H1 (cell line): ENCODE results near the gene HAND1. TPM values are rescaled to one million over a fixed set of nuclear protein-coding genes. Genes with fewer than 3 reads are reported as not detected.
A peak's percentile ranks its signal among the peaks of the same experiment; 100 is the strongest.

Experiments
- CTCF ChIA-PET: fragments of 300-600 bp; sonication (Branson Sonifier 250); formaldehyde crosslinking; loops from one replicate; lab custom pipeline; 2021; ENCODE audit not compliant: partially characterized antibody; lab: Charles Lee
- POLR2A ChIA-PET: fragments of 300-600 bp; sonication (Branson Sonifier 250); formaldehyde crosslinking; loops from one replicate; lab custom pipeline; 2021; ENCODE audit warnings: inconsistent platforms; ENCODE audit not compliant: partially characterized antibody; lab: Charles Lee
- DNase-seq, 2 experiments: peaks; one replicate each; pipeline versions ENCODE4 v3.0.0 to v3.0.0-alpha.2; 2010 to 2022; ENCODE audit warnings: low spot score in 2 of 2, low read depth in 1 of 2, mixed read lengths in 1 of 2
- FAIRE-seq: peaks from 2 replicates; lab custom pipeline; 2011; peaks lifted over from hg19 to GRCh38; lab: Jason Lieb, UNC
- H2AFZ ChIP-seq: 2 replicates; pipeline ENCODE4 v1.8.1; 2012; ENCODE audit warnings: low read length, inconsistent platforms
- H2AK5ac ChIP-seq: 2 replicates; pipeline ENCODE4 v1.6.1; 2013; ENCODE audit warnings: low read depth, low read length
- H2BK120ac ChIP-seq: replicated peaks from 2 replicates; pipeline ENCODE3; 2013; ENCODE audit warnings: low read depth, low read length, inconsistent platforms
- H2BK12ac ChIP-seq: 2 replicates; pipeline ENCODE4 v1.6.1; 2013; ENCODE audit warnings: low read depth, low read length
- H2BK15ac ChIP-seq: 2 replicates; pipeline ENCODE4 v1.6.1; 2013; ENCODE audit warnings: low read length
- H2BK20ac ChIP-seq: 2 replicates; pipeline ENCODE4 v1.6.1; 2013; ENCODE audit warnings: low read length
- H2BK5ac ChIP-seq: 2 replicates; pipeline ENCODE4 v1.6.1; 2013; ENCODE audit warnings: low read depth, low read length
- H3K14ac ChIP-seq: 2 replicates; pipeline ENCODE4 v1.6.1; 2013; ENCODE audit warnings: inconsistent platforms; ENCODE audit not compliant: insufficient read length
- H3K18ac ChIP-seq: 2 replicates; pipeline ENCODE4 v1.6.1; 2013; ENCODE audit warnings: low read length; ENCODE audit errors: extremely low read depth
- H3K23ac ChIP-seq: 2 replicates; pipeline ENCODE4 v1.6.1; 2013; ENCODE audit warnings: inconsistent platforms; ENCODE audit not compliant: insufficient read length
- H3K23me2 ChIP-seq: 2 replicates; pipeline ENCODE4 v1.6.1; 2013; ENCODE audit warnings: low read depth, low read length
- H3K27ac ChIP-seq: 2 replicates; pipeline ENCODE4 v1.6.1; 2011; ENCODE audit warnings: low read depth, low read length, inconsistent platforms
- H3K27me3 ChIP-seq, 4 experiments: replicated peaks in 1 of 4; 1 replicate in 1 of 4; 2 replicates in 3 of 4; pipeline versions ENCODE4 v1.6.1 to v1.8.1; 2011 to 2013; ENCODE audit warnings: low read length in 3 of 4, mild to moderate bottlenecking in 3 of 4, inconsistent platforms in 2 of 4, mixed read lengths in 2 of 4, moderate library complexity in 1 of 4; ENCODE audit not compliant: control insufficient read depth in 3 of 4, insufficient read depth in 3 of 4; ENCODE audit errors: extremely low read depth in 1 of 4
- H3K36me3 ChIP-seq, 4 experiments: 2 replicates each; pipeline versions ENCODE4 v1.6.1 to v1.8.1; 2011 to 2013; ENCODE audit warnings: mild to moderate bottlenecking in 4 of 4, low read length in 3 of 4, moderate library complexity in 2 of 4, control low read depth in 1 of 4, inconsistent platforms in 1 of 4; ENCODE audit not compliant: insufficient read depth in 4 of 4, control insufficient read depth in 2 of 4
- H3K4ac ChIP-seq: replicated peaks from 2 replicates; pipeline ENCODE3; 2013; ENCODE audit warnings: low read length, low read depth, mixed read lengths, inconsistent platforms; ENCODE audit not compliant: insufficient read length
- H3K4me1 ChIP-seq, 4 experiments: replicated peaks in 1 of 4; 1 replicate in 1 of 4; 2 replicates in 3 of 4; pipeline versions ENCODE4 v1.6.1 to v1.8.1; 2011 to 2013; ENCODE audit warnings: low read length in 3 of 4, inconsistent platforms in 2 of 4, mixed read lengths in 1 of 4; ENCODE audit not compliant: insufficient read depth in 4 of 4, control insufficient read depth in 3 of 4
- H3K4me2 ChIP-seq, 2 experiments: 2 replicates each; pipeline versions ENCODE4 v1.6.1 to v1.8.1; 2011 to 2013; ENCODE audit warnings: low read depth in 2 of 2, low read length in 2 of 2, control low read depth in 1 of 2, inconsistent platforms in 1 of 2, mild to moderate bottlenecking in 1 of 2; ENCODE audit not compliant: insufficient read depth in 1 of 2
- H3K4me3 ChIP-seq, 4 experiments: fragments of 200-600, 300-600 bp in 1 of 4; sonication (generic), shearing (Covaris generic), sonication (Bioruptor Twin) in 1 of 4; 2 replicates each; pipeline versions ENCODE4 v1.5.1 to v1.8.1; 2011 to 2016; ENCODE audit warnings: low read length in 4 of 4, low read depth in 3 of 4, control low read depth in 2 of 4, inconsistent platforms in 2 of 4, mild to moderate bottlenecking in 2 of 4, mixed read lengths in 1 of 4, moderate library complexity in 1 of 4; ENCODE audit not compliant: insufficient read depth in 2 of 4; ENCODE audit errors: extremely low read depth in 1 of 4
- H3K56ac ChIP-seq: replicated peaks from 2 replicates; pipeline ENCODE3; 2013; ENCODE audit warnings: low read depth, mild to moderate bottlenecking, mixed read lengths, low read length, inconsistent platforms; ENCODE audit not compliant: insufficient read length
- H3K79me1 ChIP-seq: 2 replicates; pipeline ENCODE4 v1.6.1; 2013; ENCODE audit warnings: low read depth, low read length, control low read depth
- H3K79me2 ChIP-seq, 2 experiments: 2 replicates each; pipeline versions ENCODE4 v1.6.1 to v1.8.1; 2012 to 2013; ENCODE audit warnings: low read length in 2 of 2, mild to moderate bottlenecking in 2 of 2, inconsistent platforms in 1 of 2; ENCODE audit not compliant: insufficient read depth in 2 of 2, control insufficient read depth in 1 of 2
- H3K9ac ChIP-seq, 4 experiments: replicated peaks in 1 of 4; 1 replicate in 1 of 4; 2 replicates in 3 of 4; pipeline versions ENCODE4 v1.6.1 to v1.8.1; 2011 to 2013; ENCODE audit warnings: low read depth in 3 of 4, low read length in 3 of 4, control low read depth in 2 of 4, mild to moderate bottlenecking in 2 of 4, moderate library complexity in 2 of 4, inconsistent platforms in 1 of 4; ENCODE audit errors: extremely low read depth in 1 of 4
- H3K9me3 ChIP-seq, 2 experiments: 2 replicates each; pipeline versions ENCODE4 v1.6.1 to v1.8.1; 2012 to 2013; ENCODE audit warnings: mild to moderate bottlenecking in 2 of 2, moderate library complexity in 2 of 2, control low read depth in 1 of 2, inconsistent platforms in 1 of 2, low read depth in 1 of 2, low read length in 1 of 2, mixed read lengths in 1 of 2; ENCODE audit not compliant: insufficient read depth in 2 of 2
- H4K20me1 ChIP-seq, 2 experiments: replicated peaks in 1 of 2; 2 replicates each; pipeline versions ENCODE3 to v1.8.1; 2011 to 2013; ENCODE audit warnings: inconsistent platforms in 2 of 2, low read length in 2 of 2, mild to moderate bottlenecking in 1 of 2; ENCODE audit not compliant: insufficient read depth in 2 of 2, control insufficient read depth in 1 of 2
- H4K5ac ChIP-seq: 2 replicates; pipeline ENCODE4 v1.6.1; 2013; ENCODE audit warnings: low read length, low read depth, mixed read lengths, inconsistent platforms; ENCODE audit not compliant: insufficient read length
- H4K8ac ChIP-seq: 2 replicates; pipeline ENCODE4 v1.8.0; 2013; ENCODE audit warnings: mild to moderate bottlenecking, moderate library complexity, low read length, inconsistent platforms; ENCODE audit not compliant: insufficient read depth; ENCODE audit errors: extremely low read depth
- H4K91ac ChIP-seq: replicated peaks from 2 replicates; pipeline ENCODE3; 2013; ENCODE audit warnings: low read length, mixed read lengths, inconsistent platforms; ENCODE audit not compliant: insufficient read length
- ASH2L ChIP-seq: fragments of 200-600, 300-600 bp; sonication (generic); IDR thresholded peaks from one replicate; pipeline ENCODE4 v1.7.1; 2017; ENCODE audit warnings: low read length
- EZH2 ChIP-seq: fragments of 200-600 bp; sonication (generic); IDR thresholded peaks from 2 replicates; pipeline ENCODE4 v1.7.1; 2012; ENCODE audit warnings: low read depth, mild to moderate bottlenecking, moderate library complexity, low read length, inconsistent platforms; ENCODE audit not compliant: severe bottlenecking
- HDAC2 ChIP-seq, 2 experiments: fragments of 300-600 bp in 1 of 2; sonication (generic) in 1 of 2; IDR thresholded peaks; 2 replicates each; pipeline ENCODE4 v1.6.1; 2011 to 2012; ENCODE audit warnings: low read depth in 2 of 2, low read length in 2 of 2, mild to moderate bottlenecking in 2 of 2, moderate library complexity in 2 of 2, borderline replicate concordance in 1 of 2, inconsistent platforms in 1 of 2
- KDM4A ChIP-seq: IDR thresholded peaks from one replicate; pipeline ENCODE4 v1.7.1; 2012; ENCODE audit warnings: low read depth, mild to moderate bottlenecking, moderate library complexity, low read length, inconsistent platforms; ENCODE audit not compliant: severe bottlenecking
- PHF8 ChIP-seq: fragments of 200-600 bp; sonication (generic); conservative IDR thresholded peaks from 2 replicates; pipeline ENCODE4 v1.7.1; 2012; ENCODE audit warnings: low read depth, mild to moderate bottlenecking, inconsistent platforms, low read length, moderate library complexity
- RNF2 ChIP-seq: fragments of 200-900, 300-1000 bp; sonication (generic); IDR thresholded peaks from 2 replicates; pipeline ENCODE4 v1.7.1; 2016; ENCODE audit warnings: borderline replicate concordance, low read depth, mild to moderate bottlenecking, antibody characterized with exemption, low read length; ENCODE audit not compliant: poor library complexity, severe bottlenecking; ENCODE audit errors: missing control alignments
- SRF ChIP-seq: IDR thresholded peaks from 2 replicates; pipeline ENCODE4 v1.6.1; 2011; ENCODE audit warnings: mild to moderate bottlenecking, low read depth, low read length, moderate library complexity
- TBP ChIP-seq: IDR thresholded peaks from 2 replicates; pipeline ENCODE4 v1.6.1; 2011; ENCODE audit warnings: low read depth, low read length, improper control_type of control experiment
- TEAD4 ChIP-seq: IDR thresholded peaks from 2 replicates; pipeline ENCODE4 v1.6.1; 2012; ENCODE audit warnings: low read depth, low read length, inconsistent platforms, mixed read lengths
- WGBS, 2 experiments: shearing (Covaris generic) in 1 of 2; methylation state at CpG; one replicate each; pipeline versions ENCODE4 v1.1.6 to v1.1.7; 2013 to 2015; ENCODE audit warnings: low lambda C conversion rate in 2 of 2, mixed read lengths in 2 of 2, inconsistent platforms in 1 of 2, low coverage in 1 of 2, missing lambda C conversion rate in 1 of 2; ENCODE audit not compliant: insufficient replicate concordance in 2 of 2, insufficient coverage in 1 of 2, insufficient read length in 1 of 2; ENCODE audit errors: extremely low coverage in 1 of 2, missing lambda C conversion rate in 1 of 2; 5-methylcytosine and 5-hydroxymethylcytosine counted together
- polyA plus RNA-seq, 7 experiments: library from polyadenylated mRNA; depleted of rRNA in 3 of 7; stranded (reverse) in 5 of 7; unstranded in 2 of 7; fragments of >200 nt in 5 of 7; fragments of 200-250 nt in 2 of 7; gene quantifications; 1 replicate in 5 of 7; 2 replicates in 1 of 7; 4 replicates in 1 of 7; pipeline versions ENCODE4 v1.2.1 to v1.2.3, GENCODE V29; 2011 to 2013; ENCODE audit warnings: missing spikeins in 2 of 7, mixed read lengths in 2 of 7
- total RNA-seq: library from RNA; stranded (reverse); fragmentation: NEBNext Ultra II Directional; extraction: Animal tissue kit (Norgen Biotek cat#: 25700); gene quantifications from 2 replicates; pipeline ENCODE4 v1.2.1, GENCODE V29; 2021
- TF ChIP-seq, protein P1 (sequence below): IDR thresholded peaks from 2 replicates; pipeline ENCODE4 v1.6.1; 2012; ENCODE audit warnings: inconsistent platforms

The HAND1 gene
- total and polyA plus RNA-seq, 2 of the 8 experiments (the other 6 are each of a cell fraction or from before 2014, with no cell fraction given) = 0.06 TPM; not detected in 1

DNA sequence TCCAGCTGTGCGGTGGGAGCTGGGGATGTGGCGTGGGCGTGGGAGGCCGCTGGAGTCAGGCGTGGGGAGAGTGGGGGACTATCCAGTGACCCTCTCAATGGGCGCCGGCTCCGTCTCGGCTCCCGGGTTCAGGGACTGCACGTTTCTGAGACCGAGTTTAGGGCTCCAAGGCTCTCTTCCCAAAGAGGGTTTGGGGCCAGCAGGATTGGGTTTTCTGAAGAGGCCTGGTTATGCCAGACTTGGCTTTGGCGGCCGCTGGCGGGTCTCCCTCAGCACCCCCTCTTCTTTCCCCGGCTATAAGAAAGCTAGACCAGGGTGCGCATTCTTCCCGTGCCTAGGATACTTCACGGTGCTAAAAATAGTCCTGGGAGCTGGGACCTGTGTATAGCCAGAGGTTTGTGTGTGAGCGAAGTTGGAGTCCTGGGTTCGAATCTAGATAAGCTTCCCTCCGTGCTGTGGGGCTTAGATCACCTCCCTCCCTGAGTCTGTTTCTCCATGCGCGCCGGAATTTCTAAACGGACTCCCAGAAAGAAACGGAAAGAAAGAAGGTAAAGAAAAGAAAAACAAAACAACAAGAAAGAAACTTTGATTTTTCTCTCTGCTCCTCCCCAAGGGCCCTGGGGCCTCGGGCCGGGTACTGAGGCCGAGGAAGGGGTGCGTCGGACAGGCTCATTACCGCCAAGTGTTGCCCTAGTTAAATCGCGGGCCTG, 5.0 kb downstream of the HAND1 start:
- no peak overlapping the region for H4K8ac ChIP-seq
- DNase-seq = peak in 1 of 2 experiments; percentile 65
- H3K27me3 ChIP-seq = peaks cover 83 to 98% (median 93%) of the 10 kb centered on the region in 4 experiments
- FAIRE-seq = no peak
- no peak overlapping the region for H2AK5ac ChIP-seq
- peaks cover 16 to 28% of the 10 kb centered on the region in 2 experiments for H4K20me1 ChIP-seq
- 0 out of 2 replicates have a peak overlapping the region, but pooled peaks have one; percentile 13 for H3K18ac ChIP-seq
- H2BK120ac ChIP-seq = no peak overlapping the region
- ChIA-PET CTCF (interaction anchor here (0.6 to 16.1 kb wide), 5 partner anchors 10 to 622 kb away, joined by 3 to 273 read pairs (median 9); no protein-coding TSS in a partner anchor), POLR2A (interaction anchor here (2.6 kb wide), 1 partner anchor 11 kb away, joined by 16 read pairs; no protein-coding TSS in a partner anchor)
- H3K27ac ChIP-seq = no peak overlapping the region
- H3K36me3 ChIP-seq = no peaks in the 10 kb centered on the region
- no peaks in the 10 kb centered on the region for H3K79me2 ChIP-seq
- WGBS, 2 experiments = 2% methylated on average over 35 of the region's 35 CpGs; no CpG with 5 or more reads in 1 of the 2 experiments
- peaks cover 10% of the 10 kb centered on the region; the same call in 1 of the 2 replicates for H3K23me2 ChIP-seq
- peak overlapping the region; percentile 60; the same call in 1 of the 2 replicates for H2BK5ac ChIP-seq
- H3K9ac ChIP-seq = no peak overlapping the region
- no peak overlapping the region for H4K5ac ChIP-seq
- H2AFZ ChIP-seq = no peak overlapping the region
- H3K56ac ChIP-seq = no peak overlapping the region
- no peak overlapping the region for H2BK20ac ChIP-seq
- H3K14ac ChIP-seq = no peak overlapping the region
- H3K23ac ChIP-seq = no peak overlapping the region
- H3K9me3 ChIP-seq = no peaks in the 10 kb centered on the region
- peak overlapping the region; percentile 79 to 82 for H3K4me2 ChIP-seq
- H2BK12ac ChIP-seq = 0 out of 2 replicates have a peak overlapping the region, but pooled peaks have one; percentile 68
- H3K4me3 ChIP-seq = peak overlapping the region; percentile 6 to 53 (median 32); a peak in 5 of 8 replicates
- no peak overlapping the region for H3K4ac ChIP-seq
- no peaks in the 10 kb centered on the region; the same call in 1 of the 2 replicates for H3K79me1 ChIP-seq
- no peak overlapping the region for H4K91ac ChIP-seq
- no peak overlapping the region for H2BK15ac ChIP-seq
- H3K4me1 ChIP-seq = peaks cover 14 to 33% (median 21%) of the 10 kb centered on the region in 4 experiments
- TF ChIP-seq, protein P1, sequence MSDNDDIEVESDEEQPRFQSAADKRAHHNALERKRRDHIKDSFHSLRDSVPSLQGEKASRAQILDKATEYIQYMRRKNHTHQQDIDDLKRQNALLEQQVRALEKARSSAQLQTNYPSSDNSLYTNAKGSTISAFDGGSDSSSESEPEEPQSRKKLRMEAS = no peak
- TF ChIP-seq RNF2 (peak; percentile 72), TBP (0 out of 2 replicates have a peak, but pooled peaks have one; percentile 7), EZH2 (peak; percentile 60), KDM4A (no peak), TEAD4 (0 out of 2 replicates have a peak, but pooled peaks have one; percentile 34), PHF8 (no peak), HDAC2 (IDR thresholded peaks at IDR 0.05; ENCODE audit: borderline replicate concordance in 1 of 2, low read depth in 2 of 2, low read length in 2 of 2) (peak in 1 of 2 experiments; percentile 30; a peak in 1 of 4 replicates), SRF (no peak), ASH2L (peak; percentile 50)
